Activated naive CD4-positive, alpha-beta T cell treated with anti-CD3 and anti-CD28 coated beads, Interleukin-2, amount 10 ng/mL, durations not matched to agents 7 days and 5 days (primary cell): ENCODE data around the gene CA5A.
"Not testable (repeated sequence)": the region's sequence is repeated elsewhere in the genome, so short reads cannot be mapped to it uniquely, and the experiment has no call there.

Experiments
- CTCF ChIA-PET: fragments of 350-600 bp; sonication (Branson Sonifier 250); formaldehyde crosslinking; loops from one replicate; lab custom pipeline; 2021; ENCODE audit warnings: antibody characterized with exemption; lab: Charles Lee
- DNase-seq: peaks from one replicate; pipeline ENCODE4 v3.0.0-alpha.2; 2020
- H3K27ac Mint-ChIP-seq: one replicate; pipeline ENCODE4 v1.8.0; 2021; ENCODE audit warnings: mild to moderate bottlenecking, moderate library complexity, mixed read lengths
- H3K27me3 Mint-ChIP-seq: one replicate; pipeline ENCODE4 v1.8.0; 2021; ENCODE audit warnings: mild to moderate bottlenecking, mixed read lengths
- H3K36me3 Mint-ChIP-seq: one replicate; pipeline ENCODE4 v1.8.0; 2021; ENCODE audit warnings: mixed read lengths
- H3K4me1 Mint-ChIP-seq: one replicate; pipeline ENCODE4 v1.8.0; 2021; ENCODE audit warnings: mixed read lengths
- H3K4me3 Mint-ChIP-seq: one replicate; pipeline ENCODE4 v1.8.0; 2021; ENCODE audit warnings: mild to moderate bottlenecking, moderate library complexity, mixed read lengths
- H3K9me3 Mint-ChIP-seq: one replicate; pipeline ENCODE4 v1.8.0; 2021; ENCODE audit warnings: mixed read lengths

Gene CA5A

DNA sequence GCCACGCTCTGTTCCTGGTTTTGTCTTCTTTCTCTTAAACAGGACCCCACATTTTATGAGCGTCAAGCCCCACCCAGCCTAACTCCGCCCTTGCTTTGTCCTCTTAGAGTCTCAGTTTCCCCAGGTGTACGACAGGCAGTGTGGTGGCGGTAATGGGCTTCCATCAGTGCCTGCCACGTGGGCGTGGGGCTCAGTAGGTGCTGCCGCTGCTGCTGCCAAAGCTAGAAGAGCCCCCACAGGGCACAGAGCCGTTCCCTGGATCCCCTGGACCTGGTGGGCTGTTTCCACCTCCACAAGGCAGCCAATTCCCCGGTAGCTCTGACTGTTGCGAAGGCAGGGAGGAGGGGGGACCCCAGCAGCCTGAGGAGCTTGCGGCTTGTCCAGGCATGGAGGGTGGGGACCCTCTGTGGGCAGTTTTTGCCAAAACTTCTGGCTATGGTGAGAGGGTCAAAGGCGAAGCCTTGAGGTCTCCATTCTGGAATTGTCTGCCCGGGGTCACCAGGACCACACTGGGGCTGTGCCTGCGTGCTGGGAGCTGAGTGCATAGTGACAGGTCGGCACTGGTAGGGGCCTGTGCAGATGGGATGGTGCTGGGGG is 39.3 kb downstream of the CA5A start:
- not testable (repeated sequence) for H3K9me3 Mint-ChIP-seq, H3K27me3 Mint-ChIP-seq, DNase-seq, H3K36me3 Mint-ChIP-seq
- H3K27ac Mint-ChIP-seq, result peak overlapping the region; percentile 95
- H3K4me3 Mint-ChIP-seq, result peak overlapping the region; percentile 65
- CTCF ChIA-PET, result interaction anchor here (1.5 to 3.3 kb wide), 7 partner anchors 10 to 118 kb away, joined by 3 to 14 read pairs (median 9); no protein-coding TSS in a partner anchor
- H3K4me1 Mint-ChIP-seq, result peaks cover 57% of the 10 kb centered on the region

DNA sequence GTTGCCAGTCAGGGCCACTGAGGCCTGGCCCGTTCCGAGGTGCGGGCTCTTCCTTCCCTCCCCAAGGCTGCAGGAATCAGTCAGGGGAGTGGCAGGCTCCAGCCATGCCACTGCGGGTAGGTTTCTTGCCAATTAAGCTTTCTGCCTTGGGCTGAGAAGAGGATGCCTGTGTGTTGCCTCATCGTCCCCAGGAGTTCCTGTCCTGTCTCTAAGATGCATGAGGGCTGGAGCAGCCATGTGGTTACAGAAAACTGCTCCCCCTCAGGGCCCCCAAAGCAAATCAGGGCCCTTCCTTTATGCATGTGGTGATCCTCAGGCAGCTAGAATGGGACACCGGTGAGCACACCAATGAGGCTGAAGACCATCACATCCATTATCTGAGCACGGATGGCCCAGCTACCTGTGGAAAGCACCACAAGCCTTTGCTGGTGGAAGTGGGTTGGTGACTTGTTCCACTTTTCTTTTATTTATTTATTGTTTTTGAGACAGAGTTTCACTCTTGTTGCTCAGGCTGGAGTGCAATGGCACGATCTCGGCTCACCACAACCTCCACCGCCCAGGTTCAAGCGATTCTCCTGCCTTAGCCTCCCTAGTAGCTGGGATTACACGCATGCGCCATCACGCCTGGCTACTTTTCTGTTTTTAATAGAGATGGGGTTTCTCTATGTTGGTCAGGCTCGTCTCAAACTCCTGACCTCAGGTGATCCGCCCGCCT is 40.0 kb downstream of the CA5A start:
- Mint-ChIP-seq H3K4me1 (peaks cover 57% of the 10 kb centered on the region), H3K27ac (peak overlapping the region; percentile 95), H3K4me3 (peak overlapping the region; percentile 36)
- not testable (repeated sequence) for H3K36me3 Mint-ChIP-seq, H3K9me3 Mint-ChIP-seq, H3K27me3 Mint-ChIP-seq
- peak; percentile 29 for DNase-seq
- CTCF ChIA-PET, result interaction anchor here (0.8 to 3.3 kb wide), 12 partner anchors 9 to 118 kb away, joined by 3 to 14 read pairs (median 6); no protein-coding TSS in a partner anchor

DNA sequence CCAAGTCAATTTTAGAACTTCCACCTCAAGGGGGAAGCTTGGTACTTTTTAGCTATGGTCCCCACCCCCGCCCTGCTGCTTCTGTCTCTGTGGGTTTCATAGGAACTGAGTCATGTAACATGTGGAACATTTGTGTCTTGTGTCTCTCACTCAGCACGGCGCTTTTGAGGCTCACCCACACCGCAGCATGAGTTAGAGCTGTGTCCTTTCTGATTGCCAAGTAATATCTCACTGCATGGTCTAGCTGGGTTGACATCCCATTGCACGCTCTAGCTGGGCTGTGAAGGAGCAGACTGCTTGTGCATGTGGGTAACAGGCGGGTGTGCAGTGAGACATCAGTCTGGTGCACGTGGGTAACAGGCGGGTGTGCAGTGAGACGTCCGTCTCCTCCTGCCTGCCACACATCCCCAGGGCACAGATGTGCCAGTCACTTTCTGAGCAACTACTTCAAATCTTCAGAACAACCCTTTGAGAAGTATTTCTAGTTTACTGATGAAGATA is 40.6 kb downstream of the CA5A start:
- H3K27me3 Mint-ChIP-seq, result no peaks in the 10 kb centered on the region
- CTCF ChIA-PET, result interaction anchor here (0.7 to 3.3 kb wide), 11 partner anchors 10 to 117 kb away, joined by 3 to 14 read pairs (median 3); no protein-coding TSS in a partner anchor
- DNase-seq, result peak; percentile 87
- H3K27ac Mint-ChIP-seq, result peak overlapping the region; percentile 95
- H3K36me3 Mint-ChIP-seq, result no peaks in the 10 kb centered on the region
- peaks cover 57% of the 10 kb centered on the region for H3K4me1 Mint-ChIP-seq
- H3K4me3 Mint-ChIP-seq, result peak overlapping the region; percentile 36
- no peaks in the 10 kb centered on the region for H3K9me3 Mint-ChIP-seq

- peaks cover 55% of the 10 kb centered on the region for H3K4me1 Mint-ChIP-seq
- not testable (repeated sequence) for H3K9me3 Mint-ChIP-seq, H3K36me3 Mint-ChIP-seq, H3K27ac Mint-ChIP-seq, H3K27me3 Mint-ChIP-seq, H3K4me3 Mint-ChIP-seq, DNase-seq
- CTCF ChIA-PET, result interaction anchor here (1.7 to 2.6 kb wide), 2 partner anchors 12 to 16 kb away, joined by 3 to 7 read pairs; no protein-coding TSS in a partner anchor
These were observed 42.3 kb downstream of the CA5A start for GRCh38 chr16:87894005-87894404.

GRCh38 chr16:87891764-87892163 is 44.6 kb downstream of the CA5A start:
- CTCF ChIA-PET, result interaction anchor here (1.2 to 1.4 kb wide), 2 partner anchors 34 to 113 kb away, joined by 3 read pairs; no protein-coding TSS in a partner anchor
- H3K9me3 Mint-ChIP-seq, result peaks cover 7% of the 10 kb centered on the region
- peaks cover 2% of the 10 kb centered on the region for H3K36me3 Mint-ChIP-seq
- H3K27me3 Mint-ChIP-seq, result no peaks in the 10 kb centered on the region
- H3K4me3 Mint-ChIP-seq, result no peak overlapping the region
- peaks cover 34% of the 10 kb centered on the region for H3K4me1 Mint-ChIP-seq
- no peak overlapping the region for H3K27ac Mint-ChIP-seq
- no peak for DNase-seq

- H3K4me1 Mint-ChIP-seq, result peaks cover 15% of the 10 kb centered on the region
- not testable (repeated sequence) for H3K4me3 Mint-ChIP-seq, H3K27me3 Mint-ChIP-seq, H3K27ac Mint-ChIP-seq, H3K9me3 Mint-ChIP-seq, H3K36me3 Mint-ChIP-seq
- CTCF ChIA-PET, result interaction anchor here (1.2 kb wide), 1 partner anchor 13 kb away, joined by 4 read pairs; no protein-coding TSS in a partner anchor
- peak; percentile 41 for DNase-seq
These were observed 46.6 kb downstream of the CA5A start for GRCh38 chr16:87889762-87890161.

DNA sequence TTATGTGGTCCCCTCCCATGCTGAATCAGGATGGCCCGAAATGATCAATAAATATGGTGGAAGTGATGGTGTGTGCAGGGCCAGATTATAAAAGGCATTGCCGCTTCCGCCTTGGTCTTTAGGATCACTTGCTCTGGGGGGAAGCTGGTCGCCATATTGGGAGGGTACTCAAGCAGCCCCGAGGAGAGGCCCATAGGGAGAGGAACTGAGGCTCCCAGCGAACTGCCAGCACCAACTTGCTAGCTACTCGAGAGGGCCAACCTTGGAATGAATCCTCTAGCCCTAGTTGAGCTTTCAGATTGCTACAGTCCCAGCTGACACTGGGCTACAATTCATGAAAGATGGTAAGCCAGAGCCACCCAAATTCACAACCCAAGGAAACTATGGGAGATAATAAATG is 48.0 kb downstream of the CA5A start:
- not testable (repeated sequence) for H3K4me1 Mint-ChIP-seq, H3K27ac Mint-ChIP-seq, H3K4me3 Mint-ChIP-seq, DNase-seq, H3K9me3 Mint-ChIP-seq, H3K36me3 Mint-ChIP-seq
- CTCF ChIA-PET, result interaction anchor here (0.9 to 1.2 kb wide), 2 partner anchors 12 to 109 kb away, joined by 3 to 4 read pairs; no protein-coding TSS in a partner anchor
- peaks cover 12% of the 10 kb centered on the region for H3K27me3 Mint-ChIP-seq

- DNase-seq, H3K4me1 Mint-ChIP-seq: not testable (repeated sequence)
These were observed 48.4 kb downstream of the CA5A start for GRCh38 chr16:87887931-87888330.

DNA sequence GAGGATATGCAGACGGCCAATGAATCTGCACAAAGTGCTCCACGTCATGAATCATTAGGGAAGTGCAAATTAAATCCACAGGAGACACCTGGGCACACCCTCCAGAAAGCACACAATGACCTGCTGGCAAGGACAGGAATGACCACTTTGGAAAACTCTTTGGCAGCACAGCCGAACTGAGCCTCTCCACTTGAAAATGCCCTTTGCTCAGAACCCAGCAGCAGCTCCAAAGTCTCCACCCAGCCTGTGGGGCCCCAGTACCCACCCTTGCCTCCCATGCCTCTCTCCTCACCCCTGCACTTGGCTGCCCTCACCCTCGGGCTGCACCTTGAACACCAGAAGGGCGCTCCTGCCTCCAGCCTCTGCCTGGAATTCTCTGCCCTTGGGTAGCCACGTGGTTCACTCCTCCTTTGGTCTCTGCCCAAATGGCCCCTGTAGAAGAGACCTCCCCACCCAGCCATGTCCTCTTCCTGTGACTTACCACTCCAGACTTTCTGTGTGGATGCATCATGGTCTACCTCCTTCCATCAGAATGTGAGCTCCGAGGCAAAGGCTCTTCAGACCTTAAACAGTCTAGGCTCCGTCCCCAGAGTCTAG is 50.9 kb downstream of the CA5A start:
- H3K27ac Mint-ChIP-seq, H3K4me1 Mint-ChIP-seq, H3K4me3 Mint-ChIP-seq, H3K9me3 Mint-ChIP-seq, H3K36me3 Mint-ChIP-seq, DNase-seq: not testable (repeated sequence)
- H3K27me3 Mint-ChIP-seq, result peaks cover 38% of the 10 kb centered on the region
- CTCF ChIA-PET, result interaction anchor here (1.1 kb wide), 1 partner anchor 106 kb away, joined by 3 read pairs; no protein-coding TSS in a partner anchor

More at GRCh38 chr16:87887931-87888330, 48.4 kb downstream of the CA5A start:
- H3K4me3 Mint-ChIP-seq, H3K36me3 Mint-ChIP-seq, CTCF ChIA-PET, H3K27ac Mint-ChIP-seq, H3K9me3 Mint-ChIP-seq: not testable (repeated sequence)
- peaks cover 13% of the 10 kb centered on the region for H3K27me3 Mint-ChIP-seq

DNA sequence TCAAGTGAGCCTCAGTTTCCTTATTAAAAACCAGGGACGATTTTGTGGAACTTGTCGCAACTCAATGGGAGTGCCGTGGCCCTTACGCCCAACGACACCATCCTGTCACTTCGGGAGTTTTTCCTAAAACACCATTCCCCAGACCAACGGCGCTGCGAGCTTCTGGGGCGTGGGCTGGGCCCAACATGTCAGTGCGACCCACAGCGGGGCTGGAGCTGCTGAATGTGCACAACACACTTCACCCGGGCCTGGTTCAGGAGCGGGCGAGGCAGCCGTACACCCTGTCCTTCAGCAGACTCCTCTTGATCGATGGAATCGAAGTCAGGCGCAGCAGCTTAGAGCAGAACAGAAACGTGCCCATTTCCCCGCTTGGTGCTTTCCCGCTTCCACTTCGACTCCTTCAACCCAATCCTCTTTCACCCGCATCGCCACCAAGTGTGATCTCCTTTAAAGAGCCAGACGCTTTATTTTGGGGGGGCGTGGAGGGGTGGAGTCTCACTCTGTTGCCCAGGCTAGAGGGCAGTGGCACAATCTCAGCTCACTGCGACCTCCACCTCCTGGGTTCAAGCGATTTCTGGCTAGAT is 53.8 kb downstream of the CA5A start:
- CTCF ChIA-PET, result interaction anchor here (1.1 kb wide), 1 partner anchor 11 kb away, joined by 3 read pairs; no protein-coding TSS in a partner anchor

GRCh38 chr16:87881324-87882200 is 54.8 kb downstream of the CA5A start:
- no peak for DNase-seq
- Mint-ChIP-seq H3K4me1 (no peaks in the 10 kb centered on the region), H3K9me3 (peaks cover 7% of the 10 kb centered on the region), H3K27ac (no peak overlapping the region), H3K27me3 (peaks cover 55% of the 10 kb centered on the region), H3K36me3 (no peaks in the 10 kb centered on the region), H3K4me3 (no peak overlapping the region)
- CTCF ChIA-PET, result interaction anchor here (0.9 kb wide), 1 partner anchor 10 kb away, joined by 3 read pairs; no protein-coding TSS in a partner anchor

More for the DNA sequence above, 53.8 kb downstream of the CA5A start:
- Mint-ChIP-seq H3K4me3 (no peak overlapping the region), H3K4me1 (no peaks in the 10 kb centered on the region), H3K27me3 (peaks cover 55% of the 10 kb centered on the region), H3K9me3 (peaks cover 7% of the 10 kb centered on the region), H3K27ac (no peak overlapping the region), H3K36me3 (no peaks in the 10 kb centered on the region)
- DNase-seq, result no peak

DNA sequence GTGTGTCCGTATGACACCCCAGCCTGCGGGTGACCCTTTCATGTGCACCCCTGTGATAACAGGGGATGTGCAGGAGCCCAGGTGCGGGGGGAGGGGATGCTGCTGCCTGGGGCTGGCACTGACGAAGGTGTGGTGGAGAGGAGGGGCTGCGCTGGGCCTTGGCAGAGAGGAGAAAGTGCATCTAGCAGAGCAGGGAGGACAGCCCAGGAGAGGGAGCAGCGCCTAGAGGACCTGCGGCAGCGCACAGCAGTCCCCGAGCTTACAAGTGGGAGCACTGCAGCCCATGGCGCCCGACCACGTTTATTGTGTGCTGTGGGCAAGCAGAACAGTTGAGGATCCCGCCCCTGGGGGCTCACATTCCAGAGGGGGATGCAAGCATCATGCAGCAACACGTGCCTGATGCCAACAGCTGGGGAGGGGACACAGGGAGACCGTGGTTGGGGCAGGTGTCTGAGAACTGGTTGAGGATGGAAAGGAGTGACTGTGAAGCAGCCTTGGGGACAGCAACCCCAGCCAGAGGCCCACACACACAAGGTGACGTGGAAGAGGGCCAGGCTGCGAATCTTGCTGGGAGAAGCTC is 56.1 kb downstream of the CA5A start:
- H3K36me3 Mint-ChIP-seq, result no peaks in the 10 kb centered on the region
- peaks cover 47% of the 10 kb centered on the region for H3K27me3 Mint-ChIP-seq
- no peak for DNase-seq
- CTCF ChIA-PET, result interaction anchor here (1.1 kb wide), 1 partner anchor 15 kb away, joined by 3 read pairs; no protein-coding TSS in a partner anchor
- peaks cover 10% of the 10 kb centered on the region for H3K4me1 Mint-ChIP-seq
- H3K9me3 Mint-ChIP-seq, result peaks cover 7% of the 10 kb centered on the region
- H3K27ac Mint-ChIP-seq, result no peak overlapping the region
- H3K4me3 Mint-ChIP-seq, result no peak overlapping the region
